HL-60 (cell line): Measurements from ENCODE around the gene PRDM7.

Experiments used
- CTCF ChIP-seq: IDR thresholded peaks from one replicate; pipeline ENCODE4 v1.5.1; 2011; ENCODE audit warnings: low read length, control low read depth, inconsistent platforms; ENCODE audit not compliant: insufficient read depth
- GABPA ChIP-seq: IDR thresholded peaks from 2 replicates; pipeline ENCODE4 v1.6.1; 2012; ENCODE audit warnings: low read depth
- POLR2AphosphoS5 ChIP-seq: IDR thresholded peaks from 2 replicates; pipeline ENCODE4 v1.6.1; 2012; ENCODE audit warnings: low read depth
- REST ChIP-seq: IDR thresholded peaks from 2 replicates; pipeline ENCODE4 v1.6.1; 2012; ENCODE audit warnings: low read depth; ENCODE audit not compliant: insufficient replicate concordance
- SPI1 ChIP-seq: IDR thresholded peaks from 2 replicates; pipeline ENCODE4 v1.6.1; 2012; ENCODE audit warnings: low read depth, mild to moderate bottlenecking, borderline replicate concordance

- TF ChIP-seq CTCF (no peak), POLR2AphosphoS5 (no peak), REST (no peak), SPI1 (no peak), GABPA (no peak)
These were observed 28.3 kb downstream of the PRDM7 start for GRCh38 chr16:90048737-90049330.
